Neural crest cell (in vitro differentiated cells): ENCODE data around the gene HNRNPM. TPM values are rescaled to one million over a fixed set of nuclear protein-coding genes. Genes with fewer than 3 reads are reported as not detected.
A peak's percentile ranks its signal among the peaks of the same experiment; 100 is the strongest.

ENCODE experiments used
- DNase-seq: peaks from one replicate; pipeline ENCODE4 v3.0.0; 2021; ENCODE audit warnings: low read depth, mixed read lengths, low spot score
- H3K27ac Mint-ChIP-seq: one replicate; pipeline ENCODE4 v1.8.0; 2021; ENCODE audit warnings: mild to moderate bottlenecking, mixed read lengths; ENCODE audit not compliant: unreplicated experiment
- H3K27me3 Mint-ChIP-seq: 2 replicates; pipeline ENCODE4 v1.8.0; 2021; ENCODE audit warnings: low read depth, mild to moderate bottlenecking, mixed read lengths
- H3K36me3 Mint-ChIP-seq: 2 replicates; pipeline ENCODE4 v1.8.0; 2021; ENCODE audit warnings: low read depth, mild to moderate bottlenecking, mixed read lengths
- H3K4me1 Mint-ChIP-seq: 2 replicates; pipeline ENCODE4 v1.8.0; 2021; ENCODE audit warnings: mixed read lengths
- H3K4me3 Mint-ChIP-seq: one replicate; pipeline ENCODE4 v1.8.0; 2021; ENCODE audit warnings: mild to moderate bottlenecking, mixed read lengths
- H3K9me3 Mint-ChIP-seq: 2 replicates; pipeline ENCODE4 v1.8.0; 2021; ENCODE audit warnings: mixed read lengths
- total RNA-seq: library from RNA; stranded (reverse); gene quantifications from 2 replicates; pipeline ENCODE4 v1.2.1, GENCODE V29; 2021
- TF ChIP-seq, protein P1 (sequence below): fragments of 200-600 bp; sonication (generic); conservative IDR thresholded peaks from 2 replicates; pipeline ENCODE4 v1.5.0; 2021; ENCODE audit warnings: antibody characterized with exemption, mild to moderate bottlenecking

Gene HNRNPM
- total RNA-seq, 1 donor from 2014 or later: 493 TPM

DNA sequence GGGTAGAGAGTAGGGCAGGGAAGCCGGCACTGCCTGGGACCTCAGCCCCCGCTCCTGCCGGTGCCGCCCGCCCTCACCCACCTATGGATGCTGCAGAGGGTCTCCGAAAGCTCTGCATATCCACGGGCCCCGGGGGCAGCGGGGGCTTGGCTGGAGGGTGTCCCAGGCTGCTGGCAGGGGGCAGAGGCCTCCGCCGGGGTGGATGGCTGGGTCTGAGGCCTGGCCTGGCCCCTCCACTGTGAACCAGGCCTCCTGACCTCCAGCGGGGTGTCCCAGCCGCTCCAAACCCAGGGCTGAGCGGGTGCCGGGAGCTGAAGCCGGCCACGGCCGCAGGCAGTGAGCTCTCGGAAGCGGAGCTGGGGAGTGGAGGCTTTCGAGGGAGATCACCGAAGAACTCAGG, 53.5 kb downstream of the HNRNPM start:
- H3K4me1 Mint-ChIP-seq: peaks cover 7% of the 10 kb centered on the region
- H3K9me3 Mint-ChIP-seq: no peaks in the 10 kb centered on the region
- DNase-seq: no peak
- no peaks in the 10 kb centered on the region for H3K36me3 Mint-ChIP-seq
- H3K27me3 Mint-ChIP-seq: no peaks in the 10 kb centered on the region
- TF ChIP-seq, protein P1, sequence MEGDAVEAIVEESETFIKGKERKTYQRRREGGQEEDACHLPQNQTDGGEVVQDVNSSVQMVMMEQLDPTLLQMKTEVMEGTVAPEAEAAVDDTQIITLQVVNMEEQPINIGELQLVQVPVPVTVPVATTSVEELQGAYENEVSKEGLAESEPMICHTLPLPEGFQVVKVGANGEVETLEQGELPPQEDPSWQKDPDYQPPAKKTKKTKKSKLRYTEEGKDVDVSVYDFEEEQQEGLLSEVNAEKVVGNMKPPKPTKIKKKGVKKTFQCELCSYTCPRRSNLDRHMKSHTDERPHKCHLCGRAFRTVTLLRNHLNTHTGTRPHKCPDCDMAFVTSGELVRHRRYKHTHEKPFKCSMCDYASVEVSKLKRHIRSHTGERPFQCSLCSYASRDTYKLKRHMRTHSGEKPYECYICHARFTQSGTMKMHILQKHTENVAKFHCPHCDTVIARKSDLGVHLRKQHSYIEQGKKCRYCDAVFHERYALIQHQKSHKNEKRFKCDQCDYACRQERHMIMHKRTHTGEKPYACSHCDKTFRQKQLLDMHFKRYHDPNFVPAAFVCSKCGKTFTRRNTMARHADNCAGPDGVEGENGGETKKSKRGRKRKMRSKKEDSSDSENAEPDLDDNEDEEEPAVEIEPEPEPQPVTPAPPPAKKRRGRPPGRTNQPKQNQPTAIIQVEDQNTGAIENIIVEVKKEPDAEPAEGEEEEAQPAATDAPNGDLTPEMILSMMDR: no peak
- H3K27ac Mint-ChIP-seq: no peak overlapping the region
- H3K4me3 Mint-ChIP-seq: no peak overlapping the region

GRCh38 chr19:8499048-8499833, 54.5 kb downstream of the HNRNPM start:
- Mint-ChIP-seq H3K4me3 (no peak overlapping the region), H3K4me1 (peaks cover 7% of the 10 kb centered on the region), H3K36me3 (no peaks in the 10 kb centered on the region), H3K27ac (no peak overlapping the region), H3K27me3 (no peaks in the 10 kb centered on the region), H3K9me3 (no peaks in the 10 kb centered on the region)
- TF ChIP-seq, protein P1: no peak
- no peak for DNase-seq

- H3K27me3 Mint-ChIP-seq: no peaks in the 10 kb centered on the region
- TF ChIP-seq, protein P1: no peak
- H3K9me3 Mint-ChIP-seq: no peaks in the 10 kb centered on the region
- peak overlapping the region; percentile 72 for H3K4me3 Mint-ChIP-seq
- no peaks in the 10 kb centered on the region for H3K36me3 Mint-ChIP-seq
- no peak for DNase-seq
- H3K4me1 Mint-ChIP-seq: peaks cover 10% of the 10 kb centered on the region
- H3K27ac Mint-ChIP-seq: peak overlapping the region; percentile 57
Measured at GRCh38 chr19:8500158-8500557, 55.4 kb downstream of the HNRNPM start.

GRCh38 chr19:8501516-8501915, 56.7 kb downstream of the HNRNPM start:
- Mint-ChIP-seq H3K4me1 (peaks cover 15% of the 10 kb centered on the region), H3K27ac (no peak overlapping the region), H3K27me3 (no peaks in the 10 kb centered on the region), H3K4me3 (no peak overlapping the region), H3K36me3 (no peaks in the 10 kb centered on the region), H3K9me3 (no peaks in the 10 kb centered on the region)
- TF ChIP-seq, protein P1: no peak
- no peak for DNase-seq

DNA sequence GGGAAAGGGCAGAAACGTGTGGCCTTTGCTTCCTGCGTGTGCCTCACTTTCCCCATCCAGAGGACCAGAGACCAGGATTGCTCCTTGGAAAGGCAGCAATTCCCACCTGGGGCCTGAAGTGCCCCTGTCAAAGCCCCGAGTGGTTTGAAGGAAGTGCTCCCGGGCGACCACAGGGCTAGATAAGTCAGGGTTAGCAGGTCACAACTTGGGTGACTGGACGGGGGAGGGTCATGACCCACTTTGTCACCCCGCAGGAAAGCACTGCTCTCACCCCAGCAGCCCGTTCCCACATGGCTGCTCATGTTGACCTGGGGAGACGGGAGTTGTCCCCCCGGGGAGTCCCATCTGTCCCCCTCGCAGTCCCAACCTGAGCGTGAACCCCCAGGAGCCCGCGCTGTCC, 57.2 kb downstream of the HNRNPM start:
- no peak overlapping the region for H3K4me3 Mint-ChIP-seq
- H3K4me1 Mint-ChIP-seq: peaks cover 16% of the 10 kb centered on the region
- H3K27me3 Mint-ChIP-seq: no peaks in the 10 kb centered on the region
- no peak for DNase-seq
- H3K36me3 Mint-ChIP-seq: no peaks in the 10 kb centered on the region
- H3K9me3 Mint-ChIP-seq: no peaks in the 10 kb centered on the region
- H3K27ac Mint-ChIP-seq: no peak overlapping the region
- TF ChIP-seq, protein P1: no peak
